Karpas-422 (cell line): ENCODE results near the gene PSPC1. TPM values are rescaled to one million over a fixed set of nuclear protein-coding genes. Genes with fewer than 3 reads are reported as not detected.

Experiments
- DNase-seq: peaks from one replicate; pipeline ENCODE4 v3.0.0-alpha.2; 2015
- H2AFZ ChIP-seq: fragments of 200-600 bp; sonication (generic); 2 replicates; pipeline ENCODE4 v1.6.1; 2014; ENCODE audit warnings: antibody characterized with exemption, low read length, mixed read lengths
- H3K27ac ChIP-seq: fragments of 200-600 bp; sonication (generic); 2 replicates; pipeline ENCODE4 v1.5.1; 2014; ENCODE audit warnings: mild to moderate bottlenecking, low read length, moderate library complexity
- H3K27me3 ChIP-seq: fragments of 200-600 bp; sonication (generic); 2 replicates; pipeline ENCODE4 v1.6.1; 2014; ENCODE audit warnings: low read length, mixed read lengths
- H3K36me3 ChIP-seq: fragments of 200-600 bp; sonication (generic); 2 replicates; pipeline ENCODE4 v1.6.1; 2014; ENCODE audit warnings: low read length, mixed read lengths; ENCODE audit not compliant: insufficient read depth
- H3K4me1 ChIP-seq: fragments of 200-600 bp; sonication (generic); 2 replicates; pipeline ENCODE4 v1.6.1; 2014; ENCODE audit warnings: mild to moderate bottlenecking, low read length, mixed read lengths
- H3K4me2 ChIP-seq: fragments of 200-600 bp; sonication (generic); 2 replicates; pipeline ENCODE4 v1.6.1; 2014; ENCODE audit warnings: low read length, low read depth, mild to moderate bottlenecking; ENCODE audit not compliant: poor library complexity, severe bottlenecking
- H3K4me3 ChIP-seq: fragments of 200-600 bp; sonication (generic); 2 replicates; pipeline ENCODE4 v1.5.1; 2014; ENCODE audit warnings: mild to moderate bottlenecking, antibody characterized with exemption, low read length, mixed read lengths
- H3K79me2 ChIP-seq: fragments of 200-600 bp; sonication (generic); 2 replicates; pipeline ENCODE4 v1.6.1; 2014; ENCODE audit warnings: mild to moderate bottlenecking, low read length, mixed read lengths
- H3K9ac ChIP-seq: fragments of 200-600 bp; sonication (generic); 2 replicates; pipeline ENCODE4 v1.6.0; 2014; ENCODE audit warnings: low read length
- H3K9me2 ChIP-seq: fragments of 200-600 bp; sonication (generic), shearing (Covaris generic); replicated peaks from 2 replicates; pipeline ENCODE4 v1.6.0; 2014; ENCODE audit warnings: mild to moderate bottlenecking, low read length, moderate library complexity; ENCODE audit not compliant: insufficient read depth
- H3K9me3 ChIP-seq: fragments of 300-700, 200-600 bp; sonication (generic); 2 replicates; pipeline ENCODE4 v1.6.1; 2014; ENCODE audit warnings: low read length, mixed read lengths
- H4K20me1 ChIP-seq: fragments of 200-600 bp; sonication (generic); 2 replicates; pipeline ENCODE4 v1.6.1; 2014; ENCODE audit warnings: mild to moderate bottlenecking, antibody characterized with exemption, low read length, low read depth; ENCODE audit not compliant: insufficient read depth
- total RNA-seq: library from RNA; depleted of rRNA; stranded (reverse); fragments of >200 nt; shearing (Covaris generic); gene quantifications from 2 replicates; pipeline ENCODE4 v1.2.3, GENCODE V29; 2014; ENCODE audit warnings: low replicate concordance

The PSPC1 gene
- total RNA-seq, 1 experiment from 2014 or later = 48.2 TPM

- Histone ChIP-seq H3K27ac (no peak overlapping the region), H3K4me2 (no peak overlapping the region), H3K79me2 (peaks cover 98% of the 10 kb centered on the region), H3K9me3 (no peaks in the 10 kb centered on the region), H3K4me1 (no peaks in the 10 kb centered on the region), H3K9me2 (no peaks in the 10 kb centered on the region), H3K9ac (no peak overlapping the region), H4K20me1 (peaks cover 30% of the 10 kb centered on the region), H3K36me3 (peaks cover 21% of the 10 kb centered on the region), H3K27me3 (no peaks in the 10 kb centered on the region), H2AFZ (no peak overlapping the region), H3K4me3 (no peak overlapping the region)
- DNase-seq = no peak
Measured at GRCh38 chr13:19772306-19772705, 10.4 kb downstream of the PSPC1 start.

GRCh38 chr13:19769854-19770253 is 12.9 kb downstream of the PSPC1 start:
- H3K36me3 ChIP-seq = peaks cover 33% of the 10 kb centered on the region
- H2AFZ ChIP-seq = no peak overlapping the region
- no peak overlapping the region for H3K4me3 ChIP-seq
- H3K27ac ChIP-seq = no peak overlapping the region
- H3K4me2 ChIP-seq = no peak overlapping the region
- H4K20me1 ChIP-seq = peaks cover 37% of the 10 kb centered on the region
- H3K9me2 ChIP-seq = no peaks in the 10 kb centered on the region
- no peak overlapping the region for H3K9ac ChIP-seq
- DNase-seq = no peak
- H3K4me1 ChIP-seq = no peaks in the 10 kb centered on the region
- peaks cover 98% of the 10 kb centered on the region for H3K79me2 ChIP-seq
- H3K9me3 ChIP-seq = no peaks in the 10 kb centered on the region
- no peaks in the 10 kb centered on the region for H3K27me3 ChIP-seq

GRCh38 chr13:19767966-19768365 is 14.8 kb downstream of the PSPC1 start:
- Histone ChIP-seq H3K4me3 (no peak overlapping the region), H3K4me2 (no peak overlapping the region), H3K79me2 (peaks cover 98% of the 10 kb centered on the region), H2AFZ (no peak overlapping the region), H3K9me3 (no peaks in the 10 kb centered on the region), H4K20me1 (peaks cover 34% of the 10 kb centered on the region), H3K9me2 (no peaks in the 10 kb centered on the region), H3K36me3 (peaks cover 44% of the 10 kb centered on the region), H3K27me3 (no peaks in the 10 kb centered on the region), H3K9ac (no peak overlapping the region), H3K4me1 (no peaks in the 10 kb centered on the region), H3K27ac (no peak overlapping the region)
- DNase-seq = no peak

- no peak for DNase-seq
- H3K4me3 ChIP-seq = no peak overlapping the region
- H3K4me1 ChIP-seq = no peaks in the 10 kb centered on the region
- H3K9me3 ChIP-seq = no peaks in the 10 kb centered on the region
- H3K79me2 ChIP-seq = peaks cover 98% of the 10 kb centered on the region
- H3K9ac ChIP-seq = no peak overlapping the region
- no peak overlapping the region for H2AFZ ChIP-seq
- no peak overlapping the region for H3K27ac ChIP-seq
- H3K36me3 ChIP-seq = peaks cover 46% of the 10 kb centered on the region
- no peaks in the 10 kb centered on the region for H3K9me2 ChIP-seq
- no peak overlapping the region for H3K4me2 ChIP-seq
- peaks cover 29% of the 10 kb centered on the region for H4K20me1 ChIP-seq
- no peaks in the 10 kb centered on the region for H3K27me3 ChIP-seq
Measured at GRCh38 chr13:19766591-19766990, 16.2 kb downstream of the PSPC1 start.

- Histone ChIP-seq H3K4me2 (no peak overlapping the region), H4K20me1 (peaks cover 23% of the 10 kb centered on the region; the same call in 1 of the 2 replicates), H3K79me2 (peaks cover 99% of the 10 kb centered on the region), H3K9ac (no peak overlapping the region), H3K9me3 (no peaks in the 10 kb centered on the region), H3K27me3 (no peaks in the 10 kb centered on the region), H3K36me3 (peaks cover 50% of the 10 kb centered on the region; the same call in 1 of the 2 replicates), H2AFZ (no peak overlapping the region), H3K9me2 (no peaks in the 10 kb centered on the region), H3K27ac (no peak overlapping the region), H3K4me1 (no peaks in the 10 kb centered on the region), H3K4me3 (no peak overlapping the region)
- no peak for DNase-seq
Measured at GRCh38 chr13:19764237-19764636, 18.5 kb downstream of the PSPC1 start.

- Histone ChIP-seq H2AFZ (no peak overlapping the region), H3K4me2 (no peak overlapping the region), H3K79me2 (peaks cover 99% of the 10 kb centered on the region), H3K4me3 (no peak overlapping the region), H3K36me3 (peaks cover 50% of the 10 kb centered on the region; the same call in 1 of the 2 replicates), H3K9me3 (no peaks in the 10 kb centered on the region), H3K4me1 (no peaks in the 10 kb centered on the region), H3K27me3 (no peaks in the 10 kb centered on the region), H3K9ac (no peak overlapping the region), H3K27ac (no peak overlapping the region), H4K20me1 (peaks cover 18% of the 10 kb centered on the region; the same call in 1 of the 2 replicates), H3K9me2 (no peaks in the 10 kb centered on the region)
- no peak for DNase-seq
Measured at GRCh38 chr13:19763618-19764017, 19.1 kb downstream of the PSPC1 start.

GRCh38 chr13:19759669-19760068 is 23.1 kb downstream of the PSPC1 start:
- Histone ChIP-seq H3K27ac (no peak overlapping the region), H3K4me2 (no peak overlapping the region), H3K4me1 (no peaks in the 10 kb centered on the region), H3K36me3 (peaks cover 38% of the 10 kb centered on the region; the same call in 1 of the 2 replicates), H3K4me3 (no peak overlapping the region), H3K9me2 (no peaks in the 10 kb centered on the region), H2AFZ (no peak overlapping the region), H4K20me1 (0 out of 2 replicates have a peak, but pooled peaks cover 14% of the 10 kb centered on the region), H3K27me3 (no peaks in the 10 kb centered on the region), H3K79me2 (peaks cover 96% of the 10 kb centered on the region), H3K9me3 (no peaks in the 10 kb centered on the region), H3K9ac (no peak overlapping the region)
- DNase-seq = no peak

- Histone ChIP-seq H4K20me1 (peaks cover 10% of the 10 kb centered on the region), H3K27ac (no peak overlapping the region), H3K79me2 (peaks cover 95% of the 10 kb centered on the region), H3K4me2 (no peak overlapping the region), H3K9me2 (no peaks in the 10 kb centered on the region), H3K27me3 (no peaks in the 10 kb centered on the region), H3K4me1 (no peaks in the 10 kb centered on the region), H2AFZ (no peak overlapping the region), H3K36me3 (peaks cover 13% of the 10 kb centered on the region; the same call in 1 of the 2 replicates), H3K4me3 (no peak overlapping the region), H3K9me3 (no peaks in the 10 kb centered on the region), H3K9ac (no peak overlapping the region)
- no peak for DNase-seq
Measured at GRCh38 chr13:19742643-19743042, 40.1 kb downstream of the PSPC1 start.
